HT1080 (cell line): ENCODE results near the gene LRPAP1. TPM values are rescaled to one million over a fixed set of nuclear protein-coding genes. Genes with fewer than 3 reads are reported as not detected.
"Not testable (repeated sequence)": the region's sequence is repeated elsewhere in the genome, so short reads cannot be mapped to it uniquely, and the experiment has no call there.

Experiments used
- DNase-seq: peaks from one replicate; pipeline ENCODE4 v3.0.0-alpha.2; 2015; ENCODE audit warnings: low read depth
- total RNA-seq: library from RNA; depleted of rRNA; stranded (reverse); fragments of >200 nt; shearing (Covaris generic); gene quantifications from 2 replicates; pipeline ENCODE4 v1.2.3, GENCODE V29; 2014

Gene LRPAP1
- total RNA-seq, 1 experiment from 2014 or later: 256 TPM

- no peak for DNase-seq
Measured at GRCh38 chr4:3519468-3520264, 12.6 kb downstream of the LRPAP1 start.

- DNase-seq: no peak
Measured at GRCh38 chr4:3518941-3519340, 13.3 kb downstream of the LRPAP1 start.

- DNase-seq: no peak
Measured at GRCh38 chr4:3518511-3518880, 13.7 kb downstream of the LRPAP1 start.

GRCh38 chr4:3517731-3518510 lies 14.3 kb downstream of the LRPAP1 start:
- DNase-seq: no peak

- DNase-seq: no peak
Measured at GRCh38 chr4:3516836-3517730, 15.1 kb downstream of the LRPAP1 start.

- no peak for DNase-seq
Measured at GRCh38 chr4:3516061-3516835, 16.0 kb downstream of the LRPAP1 start.

GRCh38 chr4:3515646-3516045 lies 16.6 kb downstream of the LRPAP1 start:
- DNase-seq: no peak

GRCh38 chr4:3514806-3515501 lies 17.3 kb downstream of the LRPAP1 start:
- no peak for DNase-seq

GRCh38 chr4:3514221-3514780 lies 17.9 kb downstream of the LRPAP1 start:
- no peak for DNase-seq

GRCh38 chr4:3513807-3514206 lies 18.4 kb downstream of the LRPAP1 start:
- no peak for DNase-seq

- DNase-seq: no peak
Measured at GRCh38 chr4:3512719-3513118, 19.5 kb downstream of the LRPAP1 start.

- DNase-seq: no peak
Measured at GRCh38 chr4:3512279-3512678, 19.9 kb downstream of the LRPAP1 start.

GRCh38 chr4:3511601-3512000 lies 20.6 kb downstream of the LRPAP1 start:
- not testable (repeated sequence) for DNase-seq

- no peak for DNase-seq
Measured at GRCh38 chr4:3511187-3511586, 21.0 kb downstream of the LRPAP1 start.

- DNase-seq: no peak
Measured at GRCh38 chr4:3510481-3510880, 21.7 kb downstream of the LRPAP1 start.

GRCh38 chr4:3508542-3508941 lies 23.7 kb downstream of the LRPAP1 start:
- no peak for DNase-seq

GRCh38 chr4:3505231-3505630 lies 27.0 kb downstream of the LRPAP1 start:
- no peak for DNase-seq

GRCh38 chr4:3502941-3503936 lies 29.0 kb downstream of the LRPAP1 start:
- DNase-seq: no peak
